HL-60 (cell line): Measurements from ENCODE around the gene PSMB7.

Experiments
- CTCF ChIP-seq: IDR thresholded peaks from one replicate; pipeline ENCODE4 v1.5.1; 2011; ENCODE audit warnings: low read length, control low read depth, inconsistent platforms; ENCODE audit not compliant: insufficient read depth
- GABPA ChIP-seq: IDR thresholded peaks from 2 replicates; pipeline ENCODE4 v1.6.1; 2012; ENCODE audit warnings: low read depth
- POLR2AphosphoS5 ChIP-seq: IDR thresholded peaks from 2 replicates; pipeline ENCODE4 v1.6.1; 2012; ENCODE audit warnings: low read depth
- SPI1 ChIP-seq: IDR thresholded peaks from 2 replicates; pipeline ENCODE4 v1.6.1; 2012; ENCODE audit warnings: low read depth, mild to moderate bottlenecking, borderline replicate concordance

GRCh38 chr9:124348363-124348762, 66.9 kb downstream of the PSMB7 start:
- TF ChIP-seq CTCF (no peak), SPI1 (no peak), GABPA (no peak), POLR2AphosphoS5 (no peak)
